KMS-11 (cell line): ENCODE results near the gene INPP5D.

ENCODE experiments used
- H2AFZ ChIP-seq: fragments of 200-600 bp; sonication (generic); 2 replicates; pipeline ENCODE4 v1.6.1; 2016; ENCODE audit warnings: antibody characterized with exemption, mixed run types, low read depth
- H3K27ac ChIP-seq: fragments of 200-600 bp; sonication (generic); 2 replicates; pipeline ENCODE4 v1.6.1; 2016; ENCODE audit warnings: mild to moderate bottlenecking, mixed run types
- H3K27me3 ChIP-seq: fragments of 200-600 bp; sonication (generic); 2 replicates; pipeline ENCODE4 v1.6.1; 2017; ENCODE audit warnings: mild to moderate bottlenecking, low read depth, mixed run types, moderate library complexity; ENCODE audit not compliant: insufficient read depth
- H3K36me3 ChIP-seq: fragments of 200-600 bp; sonication (generic); 2 replicates; pipeline ENCODE4 v1.6.1; 2017; ENCODE audit warnings: mild to moderate bottlenecking, mixed run types; ENCODE audit not compliant: insufficient read depth
- H3K4me1 ChIP-seq: fragments of 200-600 bp; sonication (generic); 2 replicates; pipeline ENCODE4 v1.6.1; 2016; ENCODE audit warnings: mild to moderate bottlenecking, low read depth, mixed run types; ENCODE audit not compliant: poor library complexity, severe bottlenecking
- H3K4me2 ChIP-seq: fragments of 200-600 bp; sonication (generic); 2 replicates; pipeline ENCODE4 v1.7.0; 2016; ENCODE audit warnings: mild to moderate bottlenecking, mixed run types
- H3K4me3 ChIP-seq: fragments of 200-600 bp; sonication (generic); IDR thresholded peaks from 2 replicates; pipeline ENCODE4 v1.6.1; 2017; ENCODE audit warnings: low read depth, low read length, mixed read lengths; ENCODE audit not compliant: insufficient read depth
- H3K79me2 ChIP-seq: fragments of 200-600 bp; sonication (generic); 2 replicates; pipeline ENCODE4 v1.6.1; 2016; ENCODE audit warnings: low read depth, mixed run types; ENCODE audit not compliant: insufficient read depth
- H3K9ac ChIP-seq: fragments of 200-600 bp; sonication (generic); 2 replicates; pipeline ENCODE4 v1.6.1; 2016; ENCODE audit warnings: mild to moderate bottlenecking, mixed run types
- H4K20me1 ChIP-seq: fragments of 200-600 bp; sonication (generic); 2 replicates; pipeline ENCODE4 v1.6.1; 2016; ENCODE audit warnings: mild to moderate bottlenecking, mixed run types; ENCODE audit not compliant: insufficient read depth
- TF ChIP-seq, protein P1 (sequence below): fragments of 200-600 bp; sonication (generic); conservative IDR thresholded peaks from 2 replicates; pipeline ENCODE4 v1.6.1; 2017; ENCODE audit warnings: low read depth, mild to moderate bottlenecking, antibody characterized with exemption, low read length, moderate library complexity, mixed read lengths

INPP5D gene

DNA sequence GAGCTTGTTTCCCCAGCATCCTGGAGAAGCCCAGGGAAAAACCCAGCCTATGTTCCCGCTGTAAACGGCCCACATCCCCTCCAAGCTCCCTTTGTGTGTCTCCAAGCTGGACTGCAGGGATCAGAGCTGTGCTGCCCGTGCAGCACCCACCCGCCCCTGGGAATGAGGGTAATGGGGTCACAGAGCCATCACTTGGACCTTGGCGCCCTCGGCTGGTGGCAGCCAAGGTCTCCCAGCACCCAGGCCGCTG lies 670 bp upstream of the INPP5D start:
- H3K36me3 ChIP-seq: no peaks in the 10 kb centered on the region
- TF ChIP-seq, protein P1, sequence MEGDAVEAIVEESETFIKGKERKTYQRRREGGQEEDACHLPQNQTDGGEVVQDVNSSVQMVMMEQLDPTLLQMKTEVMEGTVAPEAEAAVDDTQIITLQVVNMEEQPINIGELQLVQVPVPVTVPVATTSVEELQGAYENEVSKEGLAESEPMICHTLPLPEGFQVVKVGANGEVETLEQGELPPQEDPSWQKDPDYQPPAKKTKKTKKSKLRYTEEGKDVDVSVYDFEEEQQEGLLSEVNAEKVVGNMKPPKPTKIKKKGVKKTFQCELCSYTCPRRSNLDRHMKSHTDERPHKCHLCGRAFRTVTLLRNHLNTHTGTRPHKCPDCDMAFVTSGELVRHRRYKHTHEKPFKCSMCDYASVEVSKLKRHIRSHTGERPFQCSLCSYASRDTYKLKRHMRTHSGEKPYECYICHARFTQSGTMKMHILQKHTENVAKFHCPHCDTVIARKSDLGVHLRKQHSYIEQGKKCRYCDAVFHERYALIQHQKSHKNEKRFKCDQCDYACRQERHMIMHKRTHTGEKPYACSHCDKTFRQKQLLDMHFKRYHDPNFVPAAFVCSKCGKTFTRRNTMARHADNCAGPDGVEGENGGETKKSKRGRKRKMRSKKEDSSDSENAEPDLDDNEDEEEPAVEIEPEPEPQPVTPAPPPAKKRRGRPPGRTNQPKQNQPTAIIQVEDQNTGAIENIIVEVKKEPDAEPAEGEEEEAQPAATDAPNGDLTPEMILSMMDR: no peak
- H3K9ac ChIP-seq: peak overlapping the region; percentile 72; the same call in 1 of the 2 replicates
- H3K27me3 ChIP-seq: no peaks in the 10 kb centered on the region
- H3K4me3 ChIP-seq: no peak overlapping the region
- H3K27ac ChIP-seq: peak overlapping the region; percentile 67
- peaks cover 15% of the 10 kb centered on the region; the same call in 1 of the 2 replicates for H3K79me2 ChIP-seq
- H2AFZ ChIP-seq: peak overlapping the region; percentile 85
- peak overlapping the region; percentile 76 for H3K4me2 ChIP-seq
- no peaks in the 10 kb centered on the region for H4K20me1 ChIP-seq
- H3K4me1 ChIP-seq: peaks cover 18% of the 10 kb centered on the region

DNA sequence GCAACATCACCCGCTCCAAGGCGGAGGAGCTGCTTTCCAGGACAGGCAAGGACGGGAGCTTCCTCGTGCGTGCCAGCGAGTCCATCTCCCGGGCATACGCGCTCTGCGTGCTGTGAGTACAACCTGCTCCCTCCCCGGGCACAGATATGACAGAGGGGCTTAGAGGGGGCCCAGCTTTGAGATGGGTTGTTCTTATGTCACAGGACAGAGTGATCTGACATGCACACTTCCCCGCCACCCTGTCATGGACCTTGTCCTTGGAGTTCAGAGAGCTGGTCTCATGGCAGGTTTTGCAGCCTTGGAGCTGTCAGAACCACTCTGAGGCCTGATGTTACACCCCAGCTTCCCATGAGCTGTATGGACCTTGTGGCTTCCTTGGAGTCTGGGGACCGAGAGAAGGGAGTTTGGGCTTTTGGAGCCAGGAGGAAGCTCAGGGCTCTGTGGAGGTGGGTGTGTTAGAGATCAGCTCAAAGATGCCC lies 398 bp downstream of the INPP5D start:
- H3K9ac ChIP-seq: peak overlapping the region; percentile 72
- H3K79me2 ChIP-seq: peaks cover 15% of the 10 kb centered on the region; the same call in 1 of the 2 replicates
- H3K4me2 ChIP-seq: peak overlapping the region; percentile 76
- peaks cover 18% of the 10 kb centered on the region for H3K4me1 ChIP-seq
- no peak overlapping the region for H3K4me3 ChIP-seq
- no peaks in the 10 kb centered on the region for H3K36me3 ChIP-seq
- TF ChIP-seq, protein P1: no peak
- no peaks in the 10 kb centered on the region for H4K20me1 ChIP-seq
- H3K27ac ChIP-seq: peak overlapping the region; percentile 67
- peak overlapping the region; percentile 85 for H2AFZ ChIP-seq
- H3K27me3 ChIP-seq: no peaks in the 10 kb centered on the region

DNA sequence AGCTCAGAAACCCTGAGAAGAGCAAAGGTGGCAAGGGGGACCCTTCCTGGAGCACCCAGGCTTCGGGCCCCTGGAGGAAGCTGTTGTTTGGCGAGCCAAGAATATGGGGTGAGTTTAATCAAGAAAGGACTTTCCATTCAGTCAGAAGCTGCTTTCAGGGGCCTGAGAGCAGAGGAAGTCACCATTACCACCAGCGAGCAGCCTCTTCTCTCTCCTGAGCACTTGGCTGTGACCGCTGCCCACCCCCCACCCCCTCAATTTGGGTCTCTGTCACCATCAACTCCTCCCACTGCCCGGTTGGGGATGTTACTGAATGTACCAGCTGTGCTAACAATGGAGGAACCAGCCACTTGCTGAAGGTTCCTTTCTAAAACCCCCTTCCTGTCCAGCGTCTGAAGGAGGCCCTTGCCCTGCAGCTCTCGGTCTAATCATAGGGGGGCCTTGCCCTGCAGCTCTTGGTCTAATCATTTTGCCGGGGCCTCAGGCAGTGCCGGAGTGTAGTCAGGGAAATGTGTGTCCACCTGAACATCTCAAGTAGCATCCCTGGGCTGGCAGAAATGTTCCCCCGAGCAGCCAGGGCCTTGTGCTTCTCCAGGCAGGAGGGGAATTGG lies 943 bp downstream of the INPP5D start:
- TF ChIP-seq, protein P1: no peak; the same call in 1 of the 2 replicates
- Histone ChIP-seq H3K4me3 (no peak overlapping the region), H3K9ac (peak overlapping the region; percentile 72; the same call in 1 of the 2 replicates), H4K20me1 (no peaks in the 10 kb centered on the region), H3K36me3 (no peaks in the 10 kb centered on the region), H2AFZ (peak overlapping the region; percentile 85; the same call in 1 of the 2 replicates), H3K27me3 (no peaks in the 10 kb centered on the region), H3K4me1 (peaks cover 18% of the 10 kb centered on the region), H3K79me2 (peaks cover 15% of the 10 kb centered on the region; the same call in 1 of the 2 replicates), H3K4me2 (peak overlapping the region; percentile 76), H3K27ac (peak overlapping the region; percentile 67)

DNA sequence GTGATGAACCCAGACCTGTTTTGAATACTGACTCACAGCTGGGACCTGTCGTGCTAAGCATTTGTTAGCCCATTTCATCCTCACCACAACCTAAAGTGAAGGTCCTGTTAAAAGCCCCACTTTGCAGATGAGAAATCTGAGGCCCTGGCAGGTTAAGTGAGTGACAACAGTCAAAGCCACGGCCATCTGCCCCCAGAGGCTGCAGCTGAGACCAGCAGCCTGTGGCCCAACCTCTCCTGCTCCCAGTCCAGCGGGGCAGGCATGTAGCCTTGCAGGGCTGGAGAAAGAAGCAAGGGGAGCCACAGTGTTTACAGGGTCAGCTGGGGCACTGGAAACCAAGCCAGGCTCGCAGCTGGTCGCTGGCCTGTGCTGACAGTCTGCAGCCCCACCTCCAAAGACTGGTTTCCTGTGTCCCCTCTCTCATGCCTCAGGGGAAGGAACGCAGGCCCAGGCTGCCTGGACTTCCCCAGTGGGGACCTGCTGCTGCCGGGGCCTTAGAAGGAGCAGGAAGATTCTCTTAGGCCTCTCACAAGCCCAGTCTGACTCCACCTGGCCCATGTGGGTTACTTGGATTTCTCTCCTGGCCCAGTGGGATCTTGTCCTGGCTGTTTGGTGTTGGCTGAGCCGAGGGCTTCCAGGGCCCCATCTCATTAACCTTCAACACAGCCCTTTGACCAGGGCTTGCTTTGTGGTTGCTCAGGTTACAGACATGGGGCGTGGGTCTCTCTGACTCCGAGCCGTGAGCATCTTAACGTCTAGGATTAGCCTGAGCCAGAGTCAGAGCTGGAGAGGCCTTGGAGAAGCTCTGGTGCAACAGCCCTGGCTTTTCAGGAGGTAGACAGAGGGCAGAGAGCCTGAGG lies 1.7 kb downstream of the INPP5D start:
- Histone ChIP-seq H3K36me3 (no peaks in the 10 kb centered on the region), H3K4me3 (no peak overlapping the region), H3K9ac (peak overlapping the region; percentile 72; the same call in 1 of the 2 replicates), H3K27me3 (no peaks in the 10 kb centered on the region), H3K27ac (no peak overlapping the region), H4K20me1 (no peaks in the 10 kb centered on the region), H3K79me2 (peaks cover 15% of the 10 kb centered on the region; the same call in 1 of the 2 replicates), H3K4me2 (peak overlapping the region; percentile 76), H3K4me1 (peaks cover 18% of the 10 kb centered on the region), H2AFZ (no peak overlapping the region)
- TF ChIP-seq, protein P1: peak; percentile 18; the same call in 1 of the 2 replicates
